Activated naive CD8-positive, alpha-beta T cell treated with anti-CD3 and anti-CD28 coated beads for 36 hours (primary cell): ENCODE measurements around the gene DQX1. TPM values are rescaled to one million over a fixed set of nuclear protein-coding genes. Genes with fewer than 3 reads are reported as not detected.
A peak's percentile ranks its signal among the peaks of the same experiment; 100 is the strongest.

Experiments used
- DNase-seq: peaks from one replicate; pipeline ENCODE4 v3.0.0; 2021
- H3K27ac Mint-ChIP-seq: one replicate; pipeline ENCODE4 v1.8.0; 2022; ENCODE audit warnings: mild to moderate bottlenecking, moderate library complexity, mixed read lengths
- H3K27me3 Mint-ChIP-seq: one replicate; pipeline ENCODE4 v1.8.0; 2022; ENCODE audit warnings: mild to moderate bottlenecking, mixed read lengths
- H3K36me3 Mint-ChIP-seq: one replicate; pipeline ENCODE4 v1.8.0; 2021; ENCODE audit warnings: mild to moderate bottlenecking, mixed read lengths
- H3K4me1 Mint-ChIP-seq: one replicate; pipeline ENCODE4 v1.8.0; 2021; ENCODE audit warnings: mixed read lengths
- H3K4me3 Mint-ChIP-seq: one replicate; pipeline ENCODE4 v1.8.0; 2022; ENCODE audit warnings: mild to moderate bottlenecking, moderate library complexity, mixed read lengths
- H3K9me3 Mint-ChIP-seq: one replicate; pipeline ENCODE4 v1.8.0; 2022; ENCODE audit warnings: mixed read lengths
- total RNA-seq, 2 experiments: library from RNA; stranded (reverse); gene quantifications; one replicate each; pipeline ENCODE4 v1.2.3, GENCODE V29; 2021

The DQX1 gene
- total RNA-seq, 2 experiments from 2014 or later, result 0.16 to 0.27 TPM

DNA sequence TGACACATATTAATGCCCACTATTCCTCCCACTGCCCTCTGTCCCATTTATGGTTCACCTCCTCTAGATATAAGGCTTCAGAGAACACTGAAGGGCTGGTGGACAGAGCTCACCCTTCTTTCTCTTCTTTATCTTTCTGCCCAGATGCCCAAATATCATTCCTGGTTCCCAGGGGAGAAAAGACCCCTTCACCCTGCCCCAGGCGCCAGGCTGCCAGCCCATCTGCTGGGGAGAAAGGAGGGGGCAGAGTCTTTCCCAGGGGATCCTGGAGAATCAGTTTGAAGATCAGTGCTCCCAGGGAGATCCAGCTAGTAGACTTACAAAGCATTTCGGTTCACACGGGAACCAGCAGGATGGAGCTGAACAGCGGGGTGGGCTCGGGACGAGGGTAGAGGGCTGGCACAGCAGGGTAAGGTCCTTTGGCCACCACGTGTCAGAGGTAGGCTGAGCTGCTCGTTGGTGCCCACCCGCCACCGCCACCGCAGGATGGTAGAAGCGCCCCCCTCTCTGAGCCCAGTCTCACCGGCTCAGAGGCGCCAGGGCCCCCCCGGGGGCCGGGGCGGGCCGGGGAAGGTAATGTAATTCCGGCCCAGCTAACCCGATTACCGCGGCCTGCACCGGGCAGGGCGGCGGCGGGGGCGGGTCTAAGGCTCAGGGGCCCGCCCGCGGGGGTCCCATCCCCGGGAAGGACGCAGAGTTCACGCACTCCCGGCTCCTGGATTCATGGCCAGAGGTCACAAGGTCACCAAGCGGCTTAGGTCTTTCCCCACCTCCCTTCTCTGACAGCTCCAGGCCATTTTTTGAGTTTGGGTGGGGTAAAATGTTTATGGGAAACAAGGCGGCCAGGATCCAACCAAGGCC, 13.1 kb downstream of the DQX1 start:
- Mint-ChIP-seq H3K27me3 (peaks cover 68% of the 10 kb centered on the region), H3K4me3 (no peak overlapping the region), H3K36me3 (peaks cover 10% of the 10 kb centered on the region), H3K9me3 (peaks cover 2% of the 10 kb centered on the region), H3K27ac (no peak overlapping the region), H3K4me1 (peaks cover 16% of the 10 kb centered on the region)
- DNase-seq, result no peak

GRCh38 chr2:74511104-74511989, 14.7 kb downstream of the DQX1 start:
- H3K27me3 Mint-ChIP-seq, result peaks cover 59% of the 10 kb centered on the region
- H3K4me3 Mint-ChIP-seq, result no peak overlapping the region
- H3K4me1 Mint-ChIP-seq, result peaks cover 23% of the 10 kb centered on the region
- peaks cover 7% of the 10 kb centered on the region for H3K36me3 Mint-ChIP-seq
- H3K9me3 Mint-ChIP-seq, result peaks cover under 1% of the 10 kb centered on the region
- H3K27ac Mint-ChIP-seq, result no peak overlapping the region
- no peak for DNase-seq

DNA sequence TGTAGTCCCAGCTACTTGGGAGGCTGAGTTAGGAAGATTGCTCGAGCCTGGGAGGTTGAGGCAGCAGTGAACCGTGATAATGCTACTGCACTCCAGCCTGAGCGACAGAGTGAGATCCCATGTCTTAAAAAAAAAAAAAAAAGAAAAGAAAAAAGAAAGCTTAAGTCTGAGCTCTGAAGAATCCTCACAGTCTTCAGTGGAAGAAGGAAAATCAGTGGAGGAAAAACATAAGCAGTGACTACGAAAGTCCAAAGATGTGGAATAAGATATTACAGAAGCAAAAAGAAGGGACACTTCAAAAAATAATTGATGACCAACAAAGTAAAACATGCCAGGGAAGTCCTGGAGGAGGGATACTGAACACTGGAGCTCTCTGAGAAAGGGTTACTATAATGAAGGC, 15.8 kb downstream of the DQX1 start:
- H3K27me3 Mint-ChIP-seq, result peaks cover 50% of the 10 kb centered on the region
- H3K4me3 Mint-ChIP-seq, result no peak overlapping the region
- peaks cover 13% of the 10 kb centered on the region for H3K36me3 Mint-ChIP-seq
- H3K4me1 Mint-ChIP-seq, result peaks cover 27% of the 10 kb centered on the region
- no peaks in the 10 kb centered on the region for H3K9me3 Mint-ChIP-seq
- no peak overlapping the region for H3K27ac Mint-ChIP-seq
- no peak for DNase-seq

- Mint-ChIP-seq H3K36me3 (peaks cover 26% of the 10 kb centered on the region), H3K4me1 (peaks cover 28% of the 10 kb centered on the region), H3K27ac (peak overlapping the region; percentile 96), H3K9me3 (no peaks in the 10 kb centered on the region), H3K4me3 (peak overlapping the region; percentile 96), H3K27me3 (peaks cover 59% of the 10 kb centered on the region)
- DNase-seq, result no peak
Measured at GRCh38 chr2:74507926-74508520, 18.0 kb downstream of the DQX1 start.

DNA sequence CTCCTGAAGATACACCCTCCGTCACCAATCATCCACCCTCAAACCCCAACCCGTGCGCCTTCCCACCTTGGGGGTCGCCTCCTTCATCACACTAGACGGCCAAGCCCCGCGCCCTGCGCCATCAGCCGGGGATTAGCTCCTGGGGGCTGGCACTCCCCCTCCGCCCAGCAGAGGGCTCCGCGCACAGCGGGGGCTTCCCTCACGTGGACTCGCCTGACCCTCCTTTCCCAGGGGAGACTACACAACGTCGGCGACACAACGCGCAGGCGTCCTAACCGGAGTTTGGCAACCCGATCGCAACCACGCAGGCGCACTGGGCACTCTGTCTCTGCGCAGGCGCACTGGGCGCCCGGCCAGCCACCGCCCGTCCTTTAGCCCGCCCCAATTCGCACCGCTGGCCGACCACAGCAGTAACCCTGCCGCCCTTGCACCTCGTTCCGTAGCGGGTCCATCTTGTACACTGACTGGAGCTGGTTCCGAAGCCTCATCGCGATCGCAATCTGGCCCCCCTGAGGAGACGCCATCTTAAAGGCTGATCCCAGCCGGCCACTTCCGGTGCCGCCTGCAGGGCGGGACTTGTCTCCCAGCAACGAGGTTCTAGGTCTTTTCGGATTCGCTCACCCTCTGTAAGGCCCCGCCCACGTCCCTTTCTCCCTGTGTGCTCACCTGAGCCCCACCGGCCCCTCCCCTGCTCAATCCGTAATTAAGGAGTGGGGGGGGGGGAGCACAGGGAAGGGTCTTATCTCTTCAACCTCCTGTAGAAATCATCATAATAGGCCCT, 18.7 kb downstream of the DQX1 start, which contains the start of gene PCGF1:
Gene PCGF1 (minus strand): TSS at position 551 of the 781 bp plus-strand sequence. CDS start 27 bp downstream, at position 524.
- Mint-ChIP-seq H3K4me1 (peaks cover 32% of the 10 kb centered on the region), H3K9me3 (no peaks in the 10 kb centered on the region), H3K4me3 (peak within 1 kb of the TSS; percentile 96), H3K27me3 (peaks cover 59% of the 10 kb centered on the region), H3K36me3 (peaks cover 26% of the 10 kb centered on the region), H3K27ac (peak within 1 kb of the TSS; percentile 96)
- peak; percentile 97 for DNase-seq

DNA sequence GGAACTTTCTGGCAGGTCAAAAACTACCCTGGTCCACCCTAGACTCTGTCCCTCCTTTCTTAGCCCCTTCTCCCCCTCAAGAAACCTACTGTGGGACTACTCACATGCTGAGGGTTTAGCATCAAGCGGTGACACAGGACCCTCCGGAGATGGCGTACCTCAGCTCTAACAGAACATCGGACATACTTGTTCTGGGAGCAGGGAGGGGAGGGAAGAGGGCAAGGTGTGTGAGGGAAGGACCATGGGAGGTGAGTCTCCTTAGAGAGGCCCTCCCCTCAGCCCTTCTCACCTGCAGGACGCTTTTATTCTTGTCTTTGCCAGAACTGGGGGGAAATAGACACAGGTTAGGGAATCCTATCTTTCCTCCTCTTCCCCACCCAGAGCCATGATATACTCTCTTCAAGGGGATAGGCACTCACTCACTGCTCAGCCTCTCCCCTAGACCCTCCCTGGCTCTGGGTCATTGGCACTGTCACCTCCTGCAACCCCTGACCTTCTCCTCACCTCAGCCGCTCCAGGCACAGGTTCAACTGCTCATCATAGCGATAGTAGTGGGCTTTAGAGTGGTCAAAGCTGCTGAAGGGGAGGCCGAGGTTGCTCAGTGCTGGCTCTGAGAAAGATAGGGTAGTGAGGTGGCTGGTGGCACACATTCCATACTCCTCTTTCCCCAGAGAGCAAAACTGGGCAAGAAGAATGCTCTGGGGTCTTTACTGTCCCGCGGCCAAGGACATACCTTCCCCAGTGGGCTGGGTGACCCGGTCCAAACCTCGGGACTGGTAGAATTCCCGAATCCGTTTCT, 20.4 kb downstream of the DQX1 start:
- Mint-ChIP-seq H3K27ac (no peak overlapping the region), H3K9me3 (no peaks in the 10 kb centered on the region), H3K27me3 (peaks cover 61% of the 10 kb centered on the region), H3K4me3 (peak overlapping the region; percentile 3), H3K4me1 (peaks cover 35% of the 10 kb centered on the region), H3K36me3 (peaks cover 26% of the 10 kb centered on the region)
- no peak for DNase-seq

DNA sequence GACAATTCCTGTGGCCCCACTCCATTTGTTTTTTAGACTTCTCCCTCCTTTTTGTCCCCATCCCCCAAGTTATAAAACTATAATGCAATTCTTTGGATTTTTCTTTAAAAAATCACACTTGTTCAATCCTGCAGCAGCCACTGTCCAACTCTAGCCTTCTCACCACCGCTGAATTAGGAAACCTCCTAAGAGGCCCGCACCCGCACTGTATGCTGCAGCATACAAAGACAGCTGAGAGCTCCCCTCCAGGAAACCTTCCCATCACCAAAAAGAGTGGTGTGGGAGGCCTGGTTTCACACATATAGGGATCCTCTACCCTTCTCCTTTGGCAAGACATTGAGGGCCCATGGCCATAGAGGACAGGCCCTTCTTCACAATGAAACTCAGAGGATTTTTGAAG, 21.4 kb downstream of the DQX1 start:
- Mint-ChIP-seq H3K4me3 (no peak overlapping the region), H3K4me1 (peaks cover 35% of the 10 kb centered on the region), H3K9me3 (no peaks in the 10 kb centered on the region), H3K27me3 (peaks cover 67% of the 10 kb centered on the region), H3K36me3 (peaks cover 26% of the 10 kb centered on the region), H3K27ac (no peak overlapping the region)
- no peak for DNase-seq

DNA sequence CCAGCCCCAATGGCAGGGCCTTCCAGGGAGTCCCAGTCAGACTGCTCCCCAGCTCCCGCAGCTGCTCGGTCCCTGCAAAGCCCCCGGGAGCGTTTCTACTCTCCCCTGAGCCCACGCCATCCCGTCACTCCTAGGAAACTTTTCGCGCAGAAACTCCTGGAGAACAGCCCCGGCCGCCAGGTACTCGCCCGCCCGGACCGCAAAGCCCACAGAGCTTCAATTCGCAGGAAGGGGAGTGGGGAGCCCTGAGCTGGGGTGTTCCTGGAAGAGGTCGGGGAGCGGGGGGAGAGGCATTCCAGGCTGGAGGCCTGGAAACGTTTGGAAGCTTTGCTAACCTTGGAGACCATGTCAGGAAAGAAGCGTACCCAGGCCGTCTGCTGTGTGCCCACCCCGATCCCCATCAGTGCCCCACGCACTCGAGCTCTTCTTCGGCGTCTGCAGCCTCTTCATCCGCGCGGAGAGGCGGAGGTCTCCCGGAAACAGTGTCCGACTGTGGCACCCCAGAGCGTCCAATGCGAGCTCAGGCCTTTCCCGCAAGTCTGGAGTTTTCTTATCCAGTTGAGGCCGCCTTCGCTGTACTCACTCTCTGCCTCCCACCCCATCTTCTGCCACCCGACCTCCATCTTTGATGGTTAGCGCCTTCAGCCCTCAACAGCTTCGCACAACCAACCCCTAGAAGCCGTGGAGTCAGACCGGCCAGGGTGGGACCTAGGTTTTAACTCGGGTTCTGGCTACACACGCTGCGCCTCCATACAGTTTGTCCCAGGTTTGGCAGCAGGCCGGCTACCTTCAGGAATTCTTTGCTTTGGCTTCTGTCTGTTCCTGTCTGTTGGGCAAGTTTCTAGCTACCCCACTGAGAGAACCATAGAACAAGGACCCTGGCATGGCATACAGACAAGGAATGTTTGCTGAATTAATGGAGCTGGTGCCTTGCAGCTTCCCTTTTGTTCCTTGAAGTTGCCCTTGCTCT, 22.2 kb downstream of the DQX1 start:
- DNase-seq, result no peak
- Mint-ChIP-seq H3K9me3 (no peaks in the 10 kb centered on the region), H3K27ac (no peak overlapping the region), H3K4me3 (peak overlapping the region; percentile 66), H3K27me3 (peaks cover 72% of the 10 kb centered on the region), H3K36me3 (peaks cover 26% of the 10 kb centered on the region), H3K4me1 (peaks cover 39% of the 10 kb centered on the region)

- H3K9me3 Mint-ChIP-seq, result no peaks in the 10 kb centered on the region
- peaks cover 41% of the 10 kb centered on the region for H3K4me1 Mint-ChIP-seq
- H3K36me3 Mint-ChIP-seq, result peaks cover 26% of the 10 kb centered on the region
- H3K27ac Mint-ChIP-seq, result peak overlapping the region; percentile 30
- DNase-seq, result peak; percentile 65
- H3K27me3 Mint-ChIP-seq, result peaks cover 81% of the 10 kb centered on the region
- peak overlapping the region; percentile 66 for H3K4me3 Mint-ChIP-seq
Measured at GRCh38 chr2:74502720-74503505, 23.1 kb downstream of the DQX1 start.

DNA sequence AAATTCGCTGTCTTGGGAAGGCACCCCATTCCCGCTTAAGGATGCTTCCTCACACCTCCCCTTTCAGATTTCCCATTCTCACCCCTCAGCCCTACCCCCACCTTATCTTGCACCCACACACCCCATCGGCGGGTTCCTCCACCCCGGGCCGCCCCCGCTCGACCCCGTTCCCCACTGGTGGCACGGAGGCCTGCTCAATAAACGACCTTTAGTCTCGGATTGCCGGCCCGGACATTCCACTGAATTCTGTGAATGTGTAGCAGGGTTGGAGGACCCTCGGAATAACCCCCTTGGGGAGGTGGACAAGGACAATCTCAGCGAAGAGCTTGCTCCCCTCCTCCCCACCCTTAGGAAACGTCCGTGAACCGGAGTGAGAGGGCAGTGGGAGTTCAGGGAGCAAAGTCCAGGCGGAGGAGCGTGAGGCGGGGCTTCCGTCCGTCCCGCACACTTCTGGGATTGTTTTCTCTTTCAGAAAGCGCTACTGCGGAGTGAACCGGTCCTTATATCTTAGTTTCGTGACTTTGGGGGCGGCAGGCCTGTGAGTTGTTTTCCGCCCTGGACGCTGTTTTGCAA, 23.8 kb downstream of the DQX1 start:
- H3K4me1 Mint-ChIP-seq, result peaks cover 43% of the 10 kb centered on the region
- peak overlapping the region; percentile 66 for H3K4me3 Mint-ChIP-seq
- no peaks in the 10 kb centered on the region for H3K9me3 Mint-ChIP-seq
- peak overlapping the region; percentile 30 for H3K27ac Mint-ChIP-seq
- H3K27me3 Mint-ChIP-seq, result peaks cover 87% of the 10 kb centered on the region
- DNase-seq, result no peak
- peaks cover 26% of the 10 kb centered on the region for H3K36me3 Mint-ChIP-seq

- Mint-ChIP-seq H3K27me3 (peaks cover 81% of the 10 kb centered on the region), H3K36me3 (peaks cover 21% of the 10 kb centered on the region), H3K27ac (no peak overlapping the region), H3K4me3 (no peak overlapping the region), H3K9me3 (no peaks in the 10 kb centered on the region), H3K4me1 (peaks cover 37% of the 10 kb centered on the region)
- DNase-seq, result no peak
Measured at GRCh38 chr2:74501335-74502071, 24.5 kb downstream of the DQX1 start.
